ENCODE measurements around the gene HOXB6. TPM values are rescaled to one million over a fixed set of nuclear protein-coding genes. Genes with fewer than 3 reads are reported as not detected.

HOXB6 gene
- total RNA-seq, 1 donor from 2014 or later: 0.52 TPM

DNA sequence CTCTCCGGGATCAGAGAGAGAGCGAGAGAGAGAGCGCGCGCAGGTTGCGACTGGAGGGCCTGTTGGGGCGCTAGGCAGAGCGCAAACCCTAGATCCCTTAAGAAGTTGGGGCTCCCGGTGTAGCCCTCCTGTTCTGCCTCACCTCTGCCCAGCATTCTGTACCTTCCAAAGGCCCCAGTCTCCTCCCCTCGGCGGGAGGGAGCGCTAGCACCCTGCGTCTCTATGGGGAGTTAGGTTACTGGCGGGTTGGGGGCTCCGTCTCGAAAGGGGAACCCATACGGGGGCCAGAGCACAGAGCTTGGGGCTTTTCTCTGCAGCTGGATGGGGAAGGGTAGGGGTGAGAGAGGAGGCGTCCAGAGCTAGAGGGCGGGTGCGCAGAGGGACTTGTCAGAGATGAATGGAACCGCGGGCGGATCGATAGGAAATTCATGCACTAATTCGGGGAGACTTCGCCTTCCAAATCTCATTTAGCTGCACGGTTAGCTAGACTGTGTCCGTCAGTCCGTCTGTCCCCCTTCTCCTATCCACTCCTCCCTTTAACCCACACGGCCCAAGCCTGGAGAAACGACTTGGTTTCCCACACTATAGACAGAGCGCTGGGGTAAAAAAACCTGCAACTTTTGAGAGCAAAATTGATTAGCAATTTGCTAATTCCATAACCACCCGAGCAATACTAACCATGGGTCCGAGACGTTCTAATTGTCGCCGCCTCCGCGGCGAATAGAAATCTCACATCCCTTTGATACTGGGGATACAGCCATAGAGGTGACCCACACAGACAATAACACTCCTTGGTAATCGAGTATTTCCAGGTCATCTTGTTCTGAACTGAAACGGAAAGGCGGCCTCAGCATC is 25.9 kb downstream of the HOXB6 start:
- H3K27ac Mint-ChIP-seq: peak overlapping the region; percentile 75
- no peak for DNase-seq (ENCODE audit: low spot score)
- intact Hi-C loops (cut with micrococcal nuclease): loop anchor here (2.0 kb wide), 1 partner anchor 32 kb away; no protein-coding TSS in a partner anchor
- H3K4me1 Mint-ChIP-seq (ENCODE audit: low read depth): peaks cover 39% of the 10 kb centered on the region
- H3K36me3 Mint-ChIP-seq (ENCODE audit: low read depth): peaks cover 2% of the 10 kb centered on the region
- no peaks in the 10 kb centered on the region for H3K9me3 Mint-ChIP-seq
- H3K27me3 Mint-ChIP-seq (ENCODE audit: low read depth): peaks cover 45% of the 10 kb centered on the region
- H3K4me3 Mint-ChIP-seq (ENCODE audit: low read depth): peak overlapping the region; percentile 85

- H3K4me1 Mint-ChIP-seq (ENCODE audit: low read depth): peaks cover 43% of the 10 kb centered on the region
Observed at GRCh38 chr17:48577946-48578615, 26.7 kb downstream of the HOXB6 start, which contains the start of gene HOXB4. HOXB4 (minus strand) TSS chr17:48578350; CDS start chr17:48578319, 31 bp downstream.

GRCh38 chr17:48577330-48577945 is 27.3 kb downstream of the HOXB6 start:
- no peaks in the 10 kb centered on the region for H3K9me3 Mint-ChIP-seq
- H3K36me3 Mint-ChIP-seq (ENCODE audit: low read depth): peaks cover 2% of the 10 kb centered on the region
- H3K27ac Mint-ChIP-seq: peak overlapping the region; percentile 54
- peaks cover 43% of the 10 kb centered on the region for H3K4me1 Mint-ChIP-seq (ENCODE audit: low read depth)
- DNase-seq (ENCODE audit: low spot score): no peak
- peak overlapping the region; percentile 83 for H3K4me3 Mint-ChIP-seq (ENCODE audit: low read depth)
- intact Hi-C loops (cut with micrococcal nuclease): no loop called here
- H3K27me3 Mint-ChIP-seq (ENCODE audit: low read depth): peaks cover 36% of the 10 kb centered on the region

More at GRCh38 chr17:48577946-48578615, 26.7 kb downstream of the HOXB6 start, which contains the start of gene HOXB4:
- peak within 1 kb of the TSS; percentile 75 for H3K27ac Mint-ChIP-seq
- peak within 1 kb of the TSS; percentile 85 for H3K4me3 Mint-ChIP-seq (ENCODE audit: low read depth)
- H3K36me3 Mint-ChIP-seq (ENCODE audit: low read depth): peaks cover 2% of the 10 kb centered on the region
- no peaks in the 10 kb centered on the region for H3K9me3 Mint-ChIP-seq
- intact Hi-C loops (cut with micrococcal nuclease): loop anchor here (2.0 kb wide), 1 partner anchor 31 kb away; no protein-coding TSS in a partner anchor
- peak; percentile 70 for DNase-seq (ENCODE audit: low spot score)
- peaks cover 42% of the 10 kb centered on the region for H3K27me3 Mint-ChIP-seq (ENCODE audit: low read depth)

DNA sequence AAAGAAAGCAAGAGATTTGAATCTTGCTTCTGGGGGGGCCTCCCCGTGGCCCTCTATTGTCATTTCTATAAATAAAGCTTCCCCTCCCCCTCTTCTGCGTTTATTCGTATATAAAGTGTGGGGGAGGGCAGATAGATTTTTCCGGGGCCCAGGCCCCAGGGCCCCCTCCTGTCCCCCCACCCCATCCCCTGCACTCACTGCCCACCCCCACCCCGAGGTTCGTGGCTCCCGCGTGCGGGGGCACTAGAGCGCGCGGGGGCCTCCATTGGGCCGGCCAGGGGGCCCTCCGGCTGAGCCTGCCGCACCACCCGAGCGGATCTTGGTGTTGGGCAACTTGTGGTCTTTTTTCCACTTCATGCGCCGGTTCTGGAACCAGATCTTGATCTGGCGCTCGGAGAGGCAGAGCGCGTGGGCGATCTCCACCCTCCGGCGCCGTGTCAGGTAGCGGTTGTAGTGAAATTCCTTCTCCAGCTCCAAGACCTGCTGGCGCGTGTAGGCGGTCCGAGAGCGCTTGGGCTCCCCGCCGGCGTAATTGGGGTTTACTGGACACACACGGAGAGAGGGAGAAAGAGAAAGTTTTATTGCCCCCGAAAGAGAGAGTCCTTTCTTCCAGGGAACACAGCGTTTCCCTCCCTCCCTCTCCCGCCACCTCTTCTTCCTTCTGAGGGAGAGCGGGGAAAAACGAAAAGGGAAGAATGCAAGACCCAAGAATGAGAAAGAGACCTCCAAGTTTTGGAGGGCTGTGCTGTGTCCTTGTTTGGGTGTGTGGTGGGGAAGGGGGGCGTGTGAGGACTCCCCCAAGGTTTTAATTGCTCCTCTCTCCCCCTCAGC is 28.1 kb downstream of the HOXB6 start:
- Mint-ChIP-seq H3K36me3 (ENCODE audit: low read depth) (peaks cover 5% of the 10 kb centered on the region), H3K9me3 (no peaks in the 10 kb centered on the region), H3K4me3 (ENCODE audit: low read depth) (peak overlapping the region; percentile 83), H3K27me3 (ENCODE audit: low read depth) (peaks cover 34% of the 10 kb centered on the region), H3K27ac (peak overlapping the region; percentile 74), H3K4me1 (ENCODE audit: low read depth) (peaks cover 42% of the 10 kb centered on the region)
- intact Hi-C loops (cut with micrococcal nuclease): no loop called here
- DNase-seq (ENCODE audit: low spot score): no peak

DNA sequence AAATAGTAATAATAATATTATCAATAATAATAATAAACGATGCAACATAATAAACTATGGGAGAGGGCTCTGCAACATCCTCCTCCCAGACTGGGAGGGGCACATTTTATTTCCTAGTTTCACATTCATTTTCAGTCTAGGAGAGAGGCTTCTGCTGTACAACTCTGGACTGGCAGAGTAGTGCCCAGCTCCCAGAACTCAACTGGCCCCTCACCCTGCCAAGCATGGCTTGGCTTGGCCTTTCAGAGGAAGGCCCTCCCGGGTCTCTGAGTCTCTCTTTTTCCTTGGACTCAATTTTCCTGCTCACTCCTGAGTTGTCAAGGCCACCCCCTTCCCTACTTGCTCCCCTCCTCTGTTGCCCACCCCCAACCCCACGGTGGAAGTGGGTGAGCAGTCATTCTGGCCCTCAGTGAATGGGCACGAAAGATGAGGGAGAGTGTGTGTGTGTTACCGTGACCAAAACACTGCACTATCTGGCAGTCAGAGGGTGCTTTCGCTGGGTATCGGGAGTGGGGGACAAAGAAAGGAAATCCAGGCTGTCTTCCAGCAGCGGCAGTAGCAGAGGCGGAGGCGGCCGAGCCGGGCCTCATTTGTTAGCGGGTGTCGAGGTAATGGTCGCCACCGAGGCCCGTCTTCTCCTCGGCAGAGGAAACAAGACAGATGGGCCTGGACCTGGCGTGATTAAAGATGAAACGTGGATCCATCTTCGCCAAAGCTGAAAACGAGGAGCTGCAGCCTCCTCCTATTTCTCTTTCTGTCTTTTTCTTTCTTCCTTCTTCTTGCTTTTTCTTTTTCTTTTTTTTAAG is 28.9 kb downstream of the HOXB6 start:
- peaks cover 6% of the 10 kb centered on the region for H3K36me3 Mint-ChIP-seq (ENCODE audit: low read depth)
- no peaks in the 10 kb centered on the region for H3K9me3 Mint-ChIP-seq
- no peak overlapping the region for H3K27ac Mint-ChIP-seq
- DNase-seq (ENCODE audit: low spot score): no peak
- H3K27me3 Mint-ChIP-seq (ENCODE audit: low read depth): peaks cover 28% of the 10 kb centered on the region
- intact Hi-C loops (cut with micrococcal nuclease): no loop called here
- peak overlapping the region; percentile 46 for H3K4me3 Mint-ChIP-seq (ENCODE audit: low read depth)
- peaks cover 39% of the 10 kb centered on the region for H3K4me1 Mint-ChIP-seq (ENCODE audit: low read depth)

- peaks cover 35% of the 10 kb centered on the region for H3K4me1 Mint-ChIP-seq (ENCODE audit: low read depth)
- peaks cover 6% of the 10 kb centered on the region for H3K36me3 Mint-ChIP-seq (ENCODE audit: low read depth)
- H3K27me3 Mint-ChIP-seq (ENCODE audit: low read depth): peaks cover 20% of the 10 kb centered on the region
- DNase-seq (ENCODE audit: low spot score): no peak
- intact Hi-C loops (cut with micrococcal nuclease): no loop called here
- no peaks in the 10 kb centered on the region for H3K9me3 Mint-ChIP-seq
- no peak overlapping the region for H3K4me3 Mint-ChIP-seq (ENCODE audit: low read depth)
- H3K27ac Mint-ChIP-seq: no peak overlapping the region
Observed at GRCh38 chr17:48575066-48575582, 29.7 kb downstream of the HOXB6 start.

GRCh38 chr17:48574505-48575065 is 30.2 kb downstream of the HOXB6 start:
- Mint-ChIP-seq H3K36me3 (ENCODE audit: low read depth) (peaks cover 6% of the 10 kb centered on the region), H3K27me3 (ENCODE audit: low read depth) (peaks cover 21% of the 10 kb centered on the region), H3K9me3 (no peaks in the 10 kb centered on the region), H3K27ac (no peak overlapping the region), H3K4me1 (ENCODE audit: low read depth) (peaks cover 33% of the 10 kb centered on the region), H3K4me3 (ENCODE audit: low read depth) (no peak overlapping the region)
- no peak for DNase-seq (ENCODE audit: low spot score)
- intact Hi-C loops (cut with micrococcal nuclease): no loop called here

GRCh38 chr17:48571826-48572417 is 32.9 kb downstream of the HOXB6 start:
- peaks cover 21% of the 10 kb centered on the region for H3K4me1 Mint-ChIP-seq (ENCODE audit: low read depth)
- H3K4me3 Mint-ChIP-seq (ENCODE audit: low read depth): no peak overlapping the region
- peaks cover 24% of the 10 kb centered on the region for H3K27me3 Mint-ChIP-seq (ENCODE audit: low read depth)
- DNase-seq (ENCODE audit: low spot score): no peak
- intact Hi-C loops (cut with micrococcal nuclease): no loop called here
- no peaks in the 10 kb centered on the region for H3K9me3 Mint-ChIP-seq
- H3K36me3 Mint-ChIP-seq (ENCODE audit: low read depth): peaks cover 12% of the 10 kb centered on the region
- no peak overlapping the region for H3K27ac Mint-ChIP-seq

- H3K9me3 Mint-ChIP-seq: no peaks in the 10 kb centered on the region
- DNase-seq (ENCODE audit: low spot score): no peak
- H3K36me3 Mint-ChIP-seq (ENCODE audit: low read depth): peaks cover 12% of the 10 kb centered on the region
- H3K27ac Mint-ChIP-seq: no peak overlapping the region
- H3K27me3 Mint-ChIP-seq (ENCODE audit: low read depth): peaks cover 24% of the 10 kb centered on the region
- H3K4me3 Mint-ChIP-seq (ENCODE audit: low read depth): no peak overlapping the region
- intact Hi-C loops (cut with micrococcal nuclease): no loop called here
- peaks cover 17% of the 10 kb centered on the region for H3K4me1 Mint-ChIP-seq (ENCODE audit: low read depth)
Observed at GRCh38 chr17:48571024-48571818, 33.6 kb downstream of the HOXB6 start.

DNA sequence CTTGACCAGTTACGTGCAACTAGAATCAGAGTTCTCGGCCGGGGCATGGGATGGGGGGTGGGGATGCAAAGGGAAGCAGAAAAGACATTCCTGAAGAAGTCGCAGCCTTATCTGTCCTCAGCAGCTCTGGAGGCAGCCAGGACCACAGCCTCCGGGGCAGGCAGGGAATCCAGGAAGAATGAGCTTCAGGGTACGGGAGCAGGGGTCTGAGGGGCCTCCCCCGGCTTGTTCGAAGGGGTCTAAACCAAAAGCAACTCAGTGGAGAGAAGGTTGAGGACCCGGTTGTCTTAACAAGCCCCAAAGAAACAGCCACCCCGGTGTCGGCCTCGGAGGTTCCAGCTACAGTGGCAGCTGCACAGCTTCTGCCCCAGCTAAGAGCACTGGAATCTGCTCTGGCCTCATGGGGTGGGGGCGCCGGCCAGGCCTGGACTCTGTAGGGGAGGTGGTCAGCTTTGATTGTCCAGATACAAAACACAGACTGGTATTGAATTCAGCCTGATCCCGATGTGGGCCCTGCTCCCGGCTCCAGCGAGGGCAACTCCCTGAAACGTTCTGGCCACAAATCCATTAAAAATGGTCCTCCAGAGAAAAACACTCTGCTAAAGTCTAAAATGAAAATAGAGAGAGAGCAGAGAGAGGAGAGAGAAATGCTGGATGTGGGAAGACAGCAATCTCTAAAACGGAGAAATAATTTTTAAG is 34.3 kb downstream of the HOXB6 start:
- peaks cover 12% of the 10 kb centered on the region for H3K36me3 Mint-ChIP-seq (ENCODE audit: low read depth)
- no peaks in the 10 kb centered on the region for H3K9me3 Mint-ChIP-seq
- H3K4me1 Mint-ChIP-seq (ENCODE audit: low read depth): peaks cover 10% of the 10 kb centered on the region
- H3K4me3 Mint-ChIP-seq (ENCODE audit: low read depth): no peak overlapping the region
- intact Hi-C loops (cut with micrococcal nuclease): no loop called here
- H3K27me3 Mint-ChIP-seq (ENCODE audit: low read depth): peaks cover 24% of the 10 kb centered on the region
- DNase-seq (ENCODE audit: low spot score): no peak
- H3K27ac Mint-ChIP-seq: no peak overlapping the region
